ENCODE data around the gene OR5M3.

The OR5M3 gene

GRCh38 chr11:56473252-56473651 is at the start of gene OR5M3:
OR5M3 (minus strand) TSS chr11:56473352; CDS start chr11:56470497, 2,855 bp downstream.
- no peak for DNase-seq (ENCODE audit: low read depth)

DNA sequence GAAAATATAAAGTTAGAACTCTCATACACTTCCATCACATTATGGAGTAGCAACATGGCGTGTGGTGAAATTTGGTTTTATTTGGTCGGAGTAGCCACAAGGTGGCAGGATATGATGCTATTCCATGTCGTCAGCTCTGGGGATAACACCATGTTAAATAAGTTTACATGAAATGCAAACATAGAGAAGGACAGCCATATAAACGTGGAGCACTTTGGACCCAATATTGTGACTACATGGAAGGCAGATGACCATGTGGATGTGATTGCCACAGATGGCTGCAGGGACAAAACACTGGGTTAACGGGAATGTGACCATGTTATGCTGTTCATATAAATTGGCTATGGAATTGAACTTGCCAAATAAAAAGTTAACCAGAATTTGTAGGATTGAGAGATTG is 48.9 kb upstream of the OR5M3 start:
- DNase-seq (ENCODE audit: low read depth), result no peak

DNA sequence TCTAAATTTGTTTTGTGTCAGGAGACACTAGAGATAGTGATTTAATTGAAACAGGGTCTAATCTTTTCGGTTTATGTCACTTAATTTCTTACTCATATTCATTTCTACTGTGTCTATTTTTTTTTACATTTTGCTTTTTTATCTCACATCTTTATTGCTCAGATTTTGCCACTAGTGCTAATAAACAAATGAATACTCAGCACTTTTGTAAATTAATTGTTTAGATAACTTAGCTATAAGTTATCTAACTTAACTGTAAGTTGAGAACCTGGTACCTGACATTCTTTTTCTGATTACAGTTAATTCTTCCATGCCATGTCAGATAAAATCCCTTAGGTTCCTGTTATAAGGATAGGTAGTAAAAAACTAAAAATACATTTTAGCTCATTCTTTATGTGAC is 40.1 kb upstream of the OR5M3 start:
- no peak for DNase-seq (ENCODE audit: low read depth)

DNA sequence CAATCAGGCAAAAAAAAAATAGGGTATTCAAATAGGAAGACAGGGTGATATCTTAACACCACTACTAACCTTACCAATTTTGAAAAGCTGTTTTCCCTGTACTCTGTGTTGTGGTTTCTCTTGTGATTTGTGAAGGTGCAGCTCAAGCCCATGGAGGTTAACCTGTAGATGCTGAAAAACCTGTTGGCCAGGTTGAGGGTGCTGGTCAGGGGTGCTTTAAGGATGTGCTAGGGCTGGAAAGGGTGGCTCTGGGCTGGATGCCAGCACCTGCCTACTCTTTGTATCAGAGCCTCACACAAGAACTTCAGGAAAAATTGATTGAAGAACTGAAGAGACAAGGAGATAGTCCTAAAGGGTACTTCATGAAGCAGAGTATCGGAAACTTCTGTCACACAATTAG is 36.3 kb upstream of the OR5M3 start:
- DNase-seq (ENCODE audit: low read depth), result no peak

DNA sequence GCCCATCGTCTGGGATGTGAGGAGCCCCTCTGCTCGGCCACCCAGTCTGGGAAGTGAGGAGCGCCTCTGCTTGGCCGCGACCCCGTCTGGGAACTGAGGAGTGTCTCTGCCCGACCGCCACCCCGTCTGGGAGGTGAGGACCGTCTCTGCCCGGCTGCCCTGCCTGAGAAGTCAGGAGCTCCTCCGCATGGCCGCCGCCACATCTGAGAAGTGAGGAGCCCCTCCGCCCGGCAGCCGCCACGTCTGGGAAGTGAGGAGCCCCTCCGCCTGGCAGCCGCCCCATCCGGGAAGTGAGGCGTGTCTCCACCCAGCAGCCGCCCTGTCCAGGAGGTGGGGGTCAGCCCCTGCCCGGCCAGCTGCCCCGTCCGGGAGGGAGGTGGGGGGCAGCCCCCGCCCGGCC is 23.9 kb upstream of the OR5M3 start:
- DNase-seq (ENCODE audit: low read depth), result no peak

GRCh38 chr11:56495117-56495516 is 22.0 kb upstream of the OR5M3 start:
- no peak for DNase-seq (ENCODE audit: low read depth)

DNA sequence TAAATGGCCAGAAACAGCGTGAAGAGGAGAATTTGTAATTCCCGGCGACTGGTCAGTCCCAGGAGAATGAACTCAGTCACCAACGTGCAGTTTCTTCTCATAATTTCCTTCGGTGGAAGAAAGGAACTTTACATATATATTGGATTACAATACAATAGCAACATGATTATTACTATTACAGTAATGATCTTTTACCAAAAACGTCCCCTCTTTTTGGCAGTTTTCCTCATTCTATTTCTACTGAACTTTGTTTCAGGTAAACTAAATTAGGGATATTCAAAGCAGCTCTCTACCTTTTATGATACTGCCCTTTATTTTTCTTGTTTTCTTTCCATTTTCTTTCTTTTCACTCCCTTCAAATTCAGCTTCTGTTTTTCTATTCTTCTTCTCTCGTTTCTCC is 18.1 kb upstream of the OR5M3 start, which contains the start of gene OR5M8:
Gene OR5M8 (minus strand): TSS at position 101 of the 400 bp plus-strand sequence. CDS start 0 bp downstream, at position 101.
- no peak for DNase-seq (ENCODE audit: low read depth)

DNA sequence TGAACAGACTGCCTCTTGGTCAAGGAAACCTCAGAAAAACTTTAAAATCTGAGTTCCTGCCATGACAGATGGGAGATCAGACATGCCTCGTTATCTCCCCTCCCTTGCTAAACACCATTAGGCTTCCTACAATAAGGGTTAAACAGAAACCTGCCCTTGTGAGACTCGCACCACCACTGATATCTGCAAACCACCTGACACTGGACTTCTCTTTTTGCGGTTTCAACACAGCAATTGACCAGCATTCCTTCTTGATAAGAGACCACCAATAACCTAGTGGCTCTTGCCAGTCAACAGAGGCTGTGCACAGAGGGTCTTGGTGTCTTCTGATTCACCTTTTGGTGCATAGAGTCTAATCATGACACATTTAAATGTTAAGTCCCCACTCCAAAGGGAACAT is 13.6 kb upstream of the OR5M3 start:
- DNase-seq (ENCODE audit: low read depth), result no peak

DNA sequence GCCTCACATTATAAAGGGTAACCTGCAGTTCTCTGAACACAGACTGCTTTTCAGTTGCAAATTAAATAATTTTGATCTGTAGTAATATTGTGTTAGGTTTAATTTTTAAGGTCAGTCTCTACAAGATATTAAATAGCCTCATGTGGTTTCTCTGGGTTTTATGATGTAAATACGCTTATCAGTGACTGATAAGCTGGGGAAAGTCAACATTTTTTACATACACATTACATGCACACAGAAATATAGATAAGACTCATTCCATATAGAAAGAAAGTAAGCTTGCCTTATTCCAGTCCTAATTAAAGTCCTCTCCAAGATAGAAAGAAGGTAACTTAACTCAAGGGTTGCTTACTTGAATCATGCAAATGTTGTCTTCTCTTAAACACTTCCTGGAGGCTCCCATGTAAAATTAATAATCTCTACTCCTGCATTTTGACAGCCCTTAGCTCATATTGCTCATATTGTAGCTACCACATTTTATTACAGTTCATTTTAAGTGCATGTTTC is 1.6 kb upstream of the OR5M3 start:
- DNase-seq (ENCODE audit: low read depth), result no peak

GRCh38 chr11:56457076-56457475 is 16.1 kb downstream of the OR5M3 start:
- DNase-seq (ENCODE audit: low read depth), result no peak

DNA sequence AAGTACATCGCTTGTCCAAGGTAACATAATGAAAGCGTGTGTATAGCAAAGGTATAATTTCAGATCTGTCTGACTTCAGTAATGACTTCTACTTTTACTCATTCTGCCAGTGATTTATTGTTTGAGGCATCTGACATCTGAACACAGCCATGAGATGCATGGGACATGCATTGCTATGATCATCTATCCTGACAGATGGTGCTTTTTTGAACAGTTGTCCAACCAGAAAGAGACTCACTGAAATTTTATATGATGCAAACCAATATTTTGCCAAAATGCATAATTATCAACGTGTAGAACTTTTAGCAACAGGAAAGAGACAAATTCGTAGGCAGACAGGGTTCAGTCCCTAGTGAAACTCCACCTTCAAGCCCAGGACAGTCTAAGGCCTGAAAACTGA is 19.6 kb downstream of the OR5M3 start:
- no peak for DNase-seq (ENCODE audit: low read depth)
